HG02870 (cell line): ENCODE data around the gene AP1G2.
"Not testable (repeated sequence)": the region's sequence is repeated elsewhere in the genome, so short reads cannot be mapped to it uniquely, and the experiment has no call there.

Experiments
- ATAC-seq: cut with Tn5 transposase; IDR thresholded peaks from one replicate; pipeline ENCODE4 v1.9.1; 2021; ENCODE audit warnings: mild to moderate bottlenecking, moderate library complexity; ENCODE audit not compliant: unreplicated experiment

AP1G2 gene

GRCh38 chr14:23600806-23601205 is 33.2 kb upstream of the AP1G2 start:
- ATAC-seq: no peak

DNA sequence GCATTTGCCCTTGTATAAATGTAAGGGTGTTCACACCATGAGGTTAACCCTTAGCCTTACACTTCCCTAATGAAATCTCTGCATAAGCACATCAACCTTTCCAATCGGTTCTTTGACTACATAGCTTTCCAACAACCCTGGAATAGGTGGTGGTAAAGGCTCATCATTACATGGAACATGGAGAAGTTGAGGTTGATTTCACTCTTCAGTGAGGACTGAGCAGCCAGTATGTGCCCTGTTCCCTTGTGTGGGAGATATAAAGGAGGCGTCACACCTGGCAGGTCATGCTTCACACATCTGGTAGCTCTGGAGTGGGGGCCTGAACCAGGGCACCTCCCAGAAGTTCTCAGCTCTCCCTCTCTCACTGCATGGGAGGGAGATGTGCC is 32.7 kb upstream of the AP1G2 start:
- ATAC-seq: no peak

DNA sequence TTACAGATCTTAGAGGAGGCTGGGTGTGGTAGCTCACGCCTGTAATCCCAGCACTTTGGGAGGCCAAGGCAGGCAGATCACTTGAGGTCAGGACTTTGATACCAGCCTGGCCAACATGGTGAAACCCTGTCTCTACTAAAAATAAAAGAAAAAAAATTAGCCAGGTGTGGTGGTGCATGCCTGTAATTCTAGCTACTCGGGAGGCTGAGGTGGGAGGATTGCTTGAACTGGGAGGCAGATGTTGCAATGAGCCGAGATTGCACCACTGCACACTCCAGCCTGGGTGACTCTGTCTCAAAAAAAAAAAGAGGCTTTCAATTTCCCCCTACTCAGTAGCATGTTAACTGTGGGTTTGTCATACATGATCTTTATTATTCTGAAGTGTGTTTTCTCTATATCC is 26.6 kb upstream of the AP1G2 start:
- not testable (repeated sequence) for ATAC-seq

GRCh38 chr14:23590198-23590597 is 22.6 kb upstream of the AP1G2 start:
- no peak for ATAC-seq

- ATAC-seq: no peak
Measured at GRCh38 chr14:23589606-23590005, 22.0 kb upstream of the AP1G2 start.

DNA sequence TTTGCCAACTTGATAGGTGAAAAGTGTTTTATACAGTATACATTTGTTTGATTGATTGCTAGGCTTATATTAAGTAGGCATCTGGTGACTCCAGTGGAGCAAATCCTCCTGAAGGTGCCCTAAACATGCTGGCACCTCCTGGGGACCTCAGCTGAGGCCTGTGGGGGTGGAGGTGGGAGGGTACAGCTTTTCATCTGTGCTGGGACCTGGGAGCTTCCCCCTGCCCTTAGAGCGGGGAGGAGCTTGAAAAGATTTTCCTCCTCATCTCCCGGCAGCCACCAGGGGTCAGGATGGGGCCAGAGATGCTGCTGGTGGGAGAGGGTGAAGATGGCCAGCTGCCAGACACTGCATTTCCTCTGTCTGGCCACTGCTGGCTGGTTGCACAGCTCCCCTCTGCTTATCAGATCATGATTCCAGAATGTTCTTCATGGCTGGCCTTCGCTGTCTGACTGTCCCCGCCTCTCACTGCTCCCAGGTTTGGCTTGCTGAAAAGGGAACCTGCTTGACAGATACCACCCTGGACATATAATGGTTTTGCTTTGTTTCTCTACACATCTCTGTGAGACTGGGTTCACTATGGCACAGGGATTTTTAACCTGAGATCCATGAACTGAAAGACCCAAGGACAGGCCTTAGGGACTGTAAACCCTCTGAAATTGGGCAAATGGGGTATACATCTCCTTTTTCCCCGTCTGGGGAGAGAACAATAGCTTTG is 21.4 kb upstream of the AP1G2 start:
- peak; percentile 96 for ATAC-seq

DNA sequence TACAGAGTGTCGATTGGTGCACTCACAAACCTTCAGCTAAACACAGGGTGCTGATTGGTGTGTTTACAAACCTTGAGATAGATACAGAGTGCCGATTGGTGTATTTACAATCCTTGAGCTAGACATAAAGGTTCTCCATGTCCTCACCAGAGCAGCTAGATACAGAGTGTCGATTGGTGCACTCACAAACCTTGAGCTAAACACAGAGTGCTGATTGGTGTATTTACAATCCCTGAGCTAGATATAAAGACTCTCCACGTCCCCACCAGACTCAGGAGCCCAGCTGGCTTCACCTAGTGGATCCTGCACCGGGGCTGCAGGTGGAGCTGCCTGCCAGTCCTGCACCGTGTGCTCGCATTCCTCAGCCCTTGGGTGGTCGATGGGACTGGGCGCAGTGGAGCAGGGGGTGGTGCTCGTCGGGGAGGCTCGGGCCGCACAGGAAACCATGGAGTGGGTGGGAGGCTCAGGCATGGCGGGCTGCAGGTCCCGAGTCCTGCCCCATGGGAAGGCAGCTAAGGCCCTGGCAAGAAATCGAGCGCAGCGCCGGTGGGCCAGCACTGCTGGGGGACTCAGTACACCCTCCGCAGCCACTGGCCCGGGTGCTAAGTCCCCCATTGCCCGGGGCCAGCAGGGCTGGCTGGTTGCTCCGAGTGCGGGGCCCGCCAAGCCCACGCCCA is 17.1 kb upstream of the AP1G2 start:
- not testable (repeated sequence) for ATAC-seq

- ATAC-seq: not testable (repeated sequence)
Measured at GRCh38 chr14:23583761-23584526, 16.4 kb upstream of the AP1G2 start.

DNA sequence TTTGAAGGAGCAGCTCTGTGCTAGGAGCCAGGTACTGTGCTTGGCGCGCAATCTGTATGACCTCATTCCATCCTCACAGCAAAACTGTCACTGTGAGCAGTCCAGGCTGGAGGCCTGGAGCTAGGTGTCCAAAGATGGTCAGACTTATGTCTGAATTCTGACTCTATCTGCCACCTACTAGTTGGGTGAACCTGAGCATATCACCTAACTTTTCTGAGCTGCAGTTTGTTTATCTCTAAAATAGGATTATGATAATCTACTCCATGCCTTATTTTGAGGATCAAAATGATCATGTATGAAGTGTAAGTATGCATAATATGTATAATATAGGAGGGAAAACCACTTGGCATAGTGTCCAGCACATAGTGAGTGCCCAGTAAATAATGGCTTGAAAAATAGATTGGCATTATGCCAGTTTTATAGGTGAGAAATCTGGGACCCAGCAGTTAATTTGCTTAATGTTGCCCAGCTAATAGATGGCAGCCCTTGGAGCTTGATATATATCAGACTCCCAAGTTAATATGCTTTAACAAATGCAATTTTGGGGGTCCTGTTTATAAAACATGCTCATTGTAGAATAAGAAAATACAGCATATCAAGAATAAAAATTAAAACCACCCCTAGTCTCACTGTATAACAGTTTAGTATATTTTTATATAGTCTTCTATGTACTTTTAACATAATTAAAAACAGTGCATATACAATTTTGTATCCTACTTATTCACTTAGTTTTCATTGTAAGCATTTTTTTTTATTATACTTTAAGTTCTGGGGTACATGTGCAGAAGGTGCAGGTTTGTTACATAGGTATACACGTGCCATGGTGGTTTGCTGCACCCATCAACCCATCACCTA is 15.5 kb upstream of the AP1G2 start:
- no peak for ATAC-seq

DNA sequence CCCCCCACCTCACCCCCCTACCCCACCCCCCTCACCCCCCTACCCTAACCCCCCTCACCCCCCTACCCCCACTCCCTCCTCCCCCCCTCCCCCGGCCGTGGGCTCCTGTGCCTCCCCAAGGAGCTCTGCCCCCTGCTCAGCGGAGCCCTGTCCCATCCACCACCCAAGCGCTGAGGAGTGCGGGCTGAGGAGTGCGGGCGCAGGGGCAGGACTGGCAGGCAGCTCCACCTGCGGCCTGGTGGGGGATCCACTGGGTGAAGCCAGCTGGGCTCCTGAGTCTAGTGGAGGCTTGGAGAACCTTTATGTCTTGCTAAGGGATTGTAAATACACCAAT is 13.3 kb upstream of the AP1G2 start:
- ATAC-seq: no peak

DNA sequence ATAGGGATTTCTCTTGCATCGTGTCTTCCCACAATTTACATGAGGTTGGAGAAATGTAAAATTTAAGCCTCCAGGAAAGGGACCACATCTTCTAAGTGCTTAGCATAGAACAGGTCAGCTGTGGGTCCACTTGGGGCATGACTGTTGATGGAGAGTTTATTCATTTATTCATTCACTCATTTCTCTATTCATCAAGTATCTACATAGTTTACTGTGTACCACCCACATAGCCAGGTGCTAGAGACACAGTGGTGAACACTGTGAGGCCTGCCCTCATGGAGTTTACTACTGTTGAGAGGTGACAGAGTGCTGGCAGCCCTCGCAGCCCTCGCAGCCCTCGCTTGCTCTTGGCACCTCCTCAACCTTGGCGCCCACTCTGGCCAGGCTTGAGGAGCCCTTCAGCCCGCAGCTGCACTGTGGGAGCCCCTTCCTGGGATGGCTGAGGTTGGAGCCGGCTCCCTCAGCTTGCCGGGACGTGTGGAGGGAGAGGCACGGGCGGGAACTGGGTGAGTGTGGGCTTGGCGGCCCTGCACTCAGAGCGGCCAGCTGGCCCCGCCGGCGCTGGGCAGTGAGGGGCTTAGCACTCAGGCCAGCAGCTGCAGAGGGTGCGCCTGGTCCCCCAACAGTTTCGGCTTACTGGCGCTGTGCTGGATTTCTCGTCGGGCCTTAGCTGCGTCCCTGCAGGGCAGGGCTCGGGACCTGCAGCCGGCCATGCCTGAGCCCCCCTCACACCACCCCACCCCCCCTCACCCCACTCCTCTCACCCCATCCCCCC is 12.7 kb upstream of the AP1G2 start:
- ATAC-seq: no peak

DNA sequence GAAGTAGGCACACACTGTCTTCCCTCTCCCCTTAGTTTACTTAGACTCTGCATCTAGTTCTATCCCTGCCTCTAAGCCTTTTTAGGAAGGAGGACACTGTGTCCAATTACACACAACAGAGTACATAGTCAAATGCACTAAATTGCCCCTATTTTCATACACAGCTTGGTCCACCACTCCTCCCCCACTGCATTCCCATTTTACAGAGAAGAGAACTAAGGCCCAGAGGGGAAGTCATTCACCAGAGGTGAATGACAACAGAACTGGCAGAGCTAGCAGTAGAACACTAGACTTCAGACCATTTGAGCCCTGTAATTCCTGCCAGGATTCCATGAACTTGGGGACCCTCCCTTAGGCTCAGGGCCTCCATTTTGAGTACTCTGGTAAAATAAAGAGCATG is 12.1 kb upstream of the AP1G2 start:
- no peak for ATAC-seq

GRCh38 chr14:23579311-23579630 is 11.7 kb upstream of the AP1G2 start:
- ATAC-seq: no peak

GRCh38 chr14:23578560-23579310 is 11.1 kb upstream of the AP1G2 start, which contains the start of gene JPH4:
TSS of gene JPH4 (minus strand) at chr14:23578790. CDS start at chr14:23577453, 1,337 bp downstream.
- no peak for ATAC-seq

- no peak for ATAC-seq
Measured at GRCh38 chr14:23577710-23578392, 10.3 kb upstream of the AP1G2 start.

- ATAC-seq: no peak
Measured at GRCh38 chr14:23577004-23577681, 9.6 kb upstream of the AP1G2 start.

- ATAC-seq: no peak
Measured at GRCh38 chr14:23573384-23574015, 5.9 kb upstream of the AP1G2 start.

DNA sequence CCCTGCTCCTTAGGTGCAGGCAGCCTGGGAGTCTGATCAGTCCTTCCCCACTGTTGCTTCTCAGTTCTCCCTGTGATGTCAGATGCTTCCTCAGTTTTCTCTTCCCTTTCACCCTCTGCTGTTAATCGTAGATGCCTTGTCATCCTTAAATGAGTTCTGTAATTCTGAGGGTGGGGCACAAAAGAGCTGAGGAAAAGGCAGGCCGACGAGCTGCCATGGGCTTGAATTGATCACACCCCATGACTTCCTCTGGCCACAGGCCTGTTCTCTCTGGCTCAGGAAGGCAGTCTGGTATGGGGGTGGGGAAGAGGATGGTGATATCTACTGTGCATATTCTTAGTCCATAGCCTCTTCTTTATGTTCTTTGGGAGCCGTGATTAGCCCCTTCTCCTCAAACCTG is 5.2 kb upstream of the AP1G2 start:
- ATAC-seq: no peak
